Testis (tissue), 2 donors: ENCODE measurements around the gene UGT2B7.

Experiments used
- CTCF ChIP-seq, 3 experiments: fragments of 450-650 bp in 2 of 3; fragments of 200-600 bp in 1 of 3; sonication (generic) in 1 of 3; IDR thresholded peaks; one replicate each; pipeline ENCODE4 v1.5.1; 2016 to 2019; ENCODE audit warnings: antibody characterized with exemption in 3 of 3, mild to moderate bottlenecking in 2 of 3, moderate library complexity in 1 of 3
- POLR2A ChIP-seq: fragments of 450-650 bp; IDR thresholded peaks from one replicate; pipeline ENCODE4 v1.6.1; 2017; ENCODE audit warnings: antibody characterized with exemption, mild to moderate bottlenecking, moderate library complexity

GRCh38 chr4:69154021-69154420 is 57.7 kb downstream of the UGT2B7 start:
- TF ChIP-seq CTCF (IDR thresholded peaks at IDR 0.05) (no peak), POLR2A (no peak)
